Measurements from ENCODE around the gene ORMDL3.
"Not testable (repeated sequence)": the region's sequence is repeated elsewhere in the genome, so short reads cannot be mapped to it uniquely, and the experiment has no call there.

The ORMDL3 gene

GRCh38 chr17:39948489-39948828 is 21.1 kb upstream of the ORMDL3 start:
- DNase-seq = not testable (repeated sequence)

GRCh38 chr17:39946551-39947330 is 19.3 kb upstream of the ORMDL3 start:
- no peak for DNase-seq

GRCh38 chr17:39944393-39944711 is 17.0 kb upstream of the ORMDL3 start:
- no peak for DNase-seq

- DNase-seq = no peak
Measured at GRCh38 chr17:39943702-39944392, 16.4 kb upstream of the ORMDL3 start.

- no peak for DNase-seq
Measured at GRCh38 chr17:39939588-39940419, 12.4 kb upstream of the ORMDL3 start.

GRCh38 chr17:39939106-39939505 is 11.7 kb upstream of the ORMDL3 start:
- no peak for DNase-seq

GRCh38 chr17:39938140-39938869 is 10.9 kb upstream of the ORMDL3 start:
- no peak for DNase-seq

GRCh38 chr17:39937447-39937846 is 10.0 kb upstream of the ORMDL3 start:
- no peak for DNase-seq

GRCh38 chr17:39935909-39936308 is 8.5 kb upstream of the ORMDL3 start:
- no peak for DNase-seq

- no peak for DNase-seq
Measured at GRCh38 chr17:39934324-39934723, 6.9 kb upstream of the ORMDL3 start.

- no peak for DNase-seq
Measured at GRCh38 chr17:39933912-39934311, 6.5 kb upstream of the ORMDL3 start.

- no peak for DNase-seq
Measured at GRCh38 chr17:39929646-39930407, 2.4 kb upstream of the ORMDL3 start.

- DNase-seq = no peak
Measured at GRCh38 chr17:39928858-39929645, 1.7 kb upstream of the ORMDL3 start.

- no peak for DNase-seq
Measured at GRCh38 chr17:39927929-39928857, 792 bp upstream of the ORMDL3 start.

- peak; percentile 30 for DNase-seq
Measured at GRCh38 chr17:39926588-39927100, 757 bp downstream of the ORMDL3 start.

- no peak for DNase-seq
Measured at GRCh38 chr17:39926135-39926587, 1.2 kb downstream of the ORMDL3 start.

GRCh38 chr17:39925282-39926134 is 1.9 kb downstream of the ORMDL3 start:
- DNase-seq = no peak

- DNase-seq = no peak
Measured at GRCh38 chr17:39924691-39925055, 2.7 kb downstream of the ORMDL3 start.

Data from NCI-H345 (cell line).